Measurements from ENCODE around the gene ACAD8. TPM values are rescaled to one million over a fixed set of nuclear protein-coding genes. Genes with fewer than 3 reads are reported as not detected.

ACAD8 gene
- total RNA-seq, 1 donor from 2014 or later: 24.5 TPM

GRCh38 chr11:134292661-134293060 lies 39.3 kb downstream of the ACAD8 start:
- no peak for DNase-seq

- no peak for DNase-seq
These were observed 40.0 kb downstream of the ACAD8 start for GRCh38 chr11:134293119-134294113.

- no peak for DNase-seq
These were observed 41.3 kb downstream of the ACAD8 start for GRCh38 chr11:134294664-134295063.

- no peak for DNase-seq
These were observed 58.9 kb downstream of the ACAD8 start for GRCh38 chr11:134312223-134312622.

DNA sequence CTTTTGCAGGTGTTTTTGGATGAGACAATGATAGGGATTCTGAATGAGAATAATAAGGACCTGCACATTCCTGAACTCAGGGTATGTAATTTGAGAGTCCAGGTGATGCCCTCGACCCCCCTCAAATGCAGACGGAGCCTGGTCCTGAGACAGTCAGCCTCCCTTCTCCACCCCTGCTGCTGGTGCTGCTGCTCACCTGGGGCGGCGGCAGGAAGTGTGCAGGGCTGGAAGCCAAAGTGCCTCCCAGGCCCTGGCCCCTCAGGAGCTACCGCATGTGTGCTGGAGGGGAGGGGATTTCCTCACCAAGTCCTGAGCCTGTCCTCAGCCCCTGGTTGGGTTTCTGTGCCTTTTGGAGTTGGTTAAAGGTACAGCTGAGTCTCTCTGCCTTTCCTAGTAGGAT lies 59.4 kb downstream of the ACAD8 start:
- no peak for DNase-seq

- DNase-seq: no peak
These were observed 60.0 kb downstream of the ACAD8 start for GRCh38 chr11:134313379-134313778.

- DNase-seq: no peak
These were observed 60.6 kb downstream of the ACAD8 start for GRCh38 chr11:134313821-134314607.

Other genes with a start within 250 kb of the ACAD8 start
- 14.4 and 49.5 TPM in 2 replicates for gene JAM3, start 184.5 kb upstream of the ACAD8 start, total RNA-seq
- 20.6 and 38.5 TPM in 2 replicates for gene NCAPD3, start 29.6 kb upstream of the ACAD8 start, total RNA-seq
- gene VPS26B, start 28.9 kb upstream of the ACAD8 start, total RNA-seq: 40.7 and 42.0 TPM in 2 replicates
- gene THYN1, start 216 bp upstream of the ACAD8 start, total RNA-seq: 58.7 and 76.3 TPM in 2 replicates
- gene GLB1L3, start 22.8 kb downstream of the ACAD8 start, total RNA-seq: not detected in 2 replicates
- gene GLB1L2, start 78.4 kb downstream of the ACAD8 start, total RNA-seq: 0.17 and 0.60 TPM in 2 replicates
- gene B3GAT1, start 158.7 kb downstream of the ACAD8 start, total RNA-seq: not detected in 2 replicates